EH (cell line): ENCODE measurements around the gene HDAC1.

ENCODE experiments used
- DNase-seq: peaks from one replicate; pipeline ENCODE4 v3.0.0-alpha.2; 2015; ENCODE audit warnings: low read depth

The HDAC1 gene

DNA sequence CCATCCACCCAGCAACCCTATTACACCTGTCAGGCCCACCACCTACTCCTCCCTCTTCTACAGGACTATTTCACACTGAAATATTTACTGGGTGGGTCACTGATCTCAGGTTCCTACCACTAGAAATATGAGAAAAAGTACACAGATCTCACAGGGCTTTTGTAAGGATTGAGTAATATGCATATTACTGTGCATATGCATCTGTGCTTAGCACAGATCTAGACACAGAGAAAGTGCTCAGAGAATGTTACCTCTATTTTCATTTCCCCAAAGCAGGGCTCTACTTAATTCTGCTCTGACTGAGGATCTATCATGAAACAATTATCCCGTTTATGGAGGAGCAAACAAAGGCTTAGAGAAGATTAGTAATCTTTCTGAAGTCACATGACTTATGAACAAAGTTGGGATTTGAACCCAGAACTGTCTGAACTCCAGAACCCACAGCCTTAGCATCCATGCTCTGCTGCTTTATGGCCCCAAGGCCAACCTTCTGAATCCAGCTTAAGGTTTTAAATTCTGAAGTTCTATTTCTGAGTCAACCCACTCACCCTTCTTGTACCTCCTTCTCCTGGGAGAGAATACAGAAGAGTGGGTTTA, 82.2 kb downstream of the HDAC1 start:
- no peak for DNase-seq

GRCh38 chr1:32376199-32376598, 84.3 kb downstream of the HDAC1 start:
- DNase-seq, result no peak

DNA sequence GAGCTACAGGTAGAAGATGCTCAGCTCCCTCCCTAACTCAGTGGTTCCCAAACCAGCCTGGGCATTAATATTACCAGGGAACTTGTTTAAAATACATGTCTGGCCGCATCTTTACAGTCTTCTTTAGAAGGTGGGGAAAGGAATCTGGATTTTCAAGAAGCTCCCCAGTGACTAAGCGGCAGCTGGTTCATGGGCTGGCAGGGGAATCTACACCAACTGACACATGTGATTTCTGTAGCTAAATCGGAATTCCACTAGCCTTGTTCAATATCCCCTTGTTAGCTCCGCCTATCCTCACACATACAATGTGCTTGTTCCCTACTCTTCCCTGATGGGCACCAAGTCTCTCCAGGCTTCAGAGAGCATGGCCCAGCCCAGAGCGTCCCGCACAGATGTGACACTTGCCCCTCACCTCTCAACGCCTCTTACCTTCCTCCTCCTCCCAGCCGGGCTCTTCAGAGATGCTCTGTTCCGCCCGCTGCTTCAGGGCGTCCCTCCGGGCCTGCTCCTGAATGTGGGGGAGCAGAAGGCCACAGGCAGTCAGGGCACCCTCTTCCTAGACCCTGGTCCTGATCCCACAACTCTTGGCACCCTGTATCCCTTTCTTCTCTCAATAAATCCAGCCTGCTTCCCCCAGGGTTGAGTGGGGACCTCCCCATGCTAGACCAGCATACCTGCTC, 85.8 kb downstream of the HDAC1 start:
- DNase-seq, result no peak

DNA sequence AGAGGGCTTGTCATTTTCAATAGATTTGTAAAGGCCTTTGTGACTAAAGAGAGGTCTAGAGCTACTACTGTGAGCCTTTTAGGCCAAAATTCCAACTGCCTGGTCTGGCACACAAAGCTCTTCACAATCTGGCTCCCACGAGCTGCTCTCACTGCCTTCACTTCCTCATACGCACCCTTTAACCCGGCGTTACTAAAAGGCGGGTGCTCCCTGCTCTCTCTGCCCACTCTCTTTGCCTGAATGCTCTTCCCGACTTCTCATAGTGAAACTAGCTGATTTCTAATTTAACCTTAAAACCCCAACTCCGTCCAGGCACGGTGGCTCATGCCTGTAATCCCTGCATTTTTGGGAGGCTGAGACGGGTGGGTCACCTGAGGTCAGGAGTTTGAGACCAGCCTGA, 88.2 kb downstream of the HDAC1 start:
- DNase-seq, result no peak
